Activated CD8-positive, alpha-beta memory T cell treated with anti-CD3 and anti-CD28 coated beads, Interleukin-2, amount 50 U/mL, for 24 hours (primary cell): ENCODE measurements around the gene TMEM63A.

ENCODE experiments used
- DNase-seq: peaks from one replicate; pipeline ENCODE4 v3.0.0-alpha.2; 2020; ENCODE audit errors: extremely low read depth

The TMEM63A gene

DNA sequence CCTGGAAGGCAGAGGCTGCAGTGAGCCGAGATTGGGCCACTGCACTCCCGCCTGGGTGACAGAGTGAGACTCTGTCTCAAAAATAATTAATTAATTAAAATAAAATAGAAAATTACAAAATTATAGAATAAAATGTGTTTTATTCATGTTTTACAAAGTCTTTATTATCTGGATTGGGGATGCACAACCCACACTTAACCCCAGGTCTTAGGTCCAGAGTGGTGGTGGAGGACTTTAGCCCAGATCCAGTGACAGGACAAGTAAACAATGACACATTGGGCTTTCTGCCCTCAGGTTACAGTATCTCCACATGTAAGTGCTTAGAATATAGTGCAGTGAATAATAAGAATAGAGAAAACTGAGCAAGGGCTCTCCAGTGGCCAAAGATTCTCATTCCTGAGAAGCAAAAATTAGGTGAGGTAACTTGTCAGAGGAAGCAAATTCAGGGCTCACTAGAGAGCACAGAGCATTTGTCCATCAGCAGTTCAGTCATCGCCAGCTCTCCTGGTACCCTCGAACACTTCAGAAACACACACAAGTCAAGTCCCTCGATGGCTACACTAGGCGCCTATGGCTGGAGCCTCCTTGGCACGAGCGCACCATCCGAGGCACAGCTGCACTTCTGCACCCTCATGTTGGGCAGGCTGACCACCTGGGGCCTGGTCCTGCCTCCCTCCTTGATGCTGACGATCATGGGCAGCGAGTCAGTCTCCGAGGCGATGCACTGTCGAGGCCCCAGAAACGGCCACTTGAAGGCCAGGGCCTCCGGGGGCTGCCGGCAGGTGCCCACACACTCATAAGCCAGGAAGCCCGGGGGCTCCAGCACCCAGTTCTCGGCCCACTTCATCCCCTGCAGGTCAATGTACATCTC is 4.2 kb upstream of the TMEM63A start:
- no peak for DNase-seq

DNA sequence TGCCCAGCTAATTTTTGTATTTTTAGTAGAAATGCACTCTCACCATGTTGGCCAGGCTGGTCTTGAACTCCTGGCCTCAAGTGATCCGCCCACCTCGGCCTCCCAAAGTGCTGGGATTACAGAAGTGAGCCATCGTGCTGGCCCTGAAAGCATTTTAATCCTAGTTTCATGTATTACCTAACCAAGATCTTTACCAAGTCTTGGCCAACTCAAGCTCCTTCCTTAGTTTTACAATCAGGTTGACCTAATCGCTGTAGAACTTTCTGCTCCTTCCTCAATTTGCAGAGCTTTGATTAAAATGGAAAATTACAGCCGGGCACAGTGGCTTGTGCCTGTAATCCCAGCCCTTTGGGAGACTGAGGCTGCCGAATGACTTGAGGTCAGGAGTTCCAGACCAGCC is 3.2 kb upstream of the TMEM63A start:
- DNase-seq = no peak

DNA sequence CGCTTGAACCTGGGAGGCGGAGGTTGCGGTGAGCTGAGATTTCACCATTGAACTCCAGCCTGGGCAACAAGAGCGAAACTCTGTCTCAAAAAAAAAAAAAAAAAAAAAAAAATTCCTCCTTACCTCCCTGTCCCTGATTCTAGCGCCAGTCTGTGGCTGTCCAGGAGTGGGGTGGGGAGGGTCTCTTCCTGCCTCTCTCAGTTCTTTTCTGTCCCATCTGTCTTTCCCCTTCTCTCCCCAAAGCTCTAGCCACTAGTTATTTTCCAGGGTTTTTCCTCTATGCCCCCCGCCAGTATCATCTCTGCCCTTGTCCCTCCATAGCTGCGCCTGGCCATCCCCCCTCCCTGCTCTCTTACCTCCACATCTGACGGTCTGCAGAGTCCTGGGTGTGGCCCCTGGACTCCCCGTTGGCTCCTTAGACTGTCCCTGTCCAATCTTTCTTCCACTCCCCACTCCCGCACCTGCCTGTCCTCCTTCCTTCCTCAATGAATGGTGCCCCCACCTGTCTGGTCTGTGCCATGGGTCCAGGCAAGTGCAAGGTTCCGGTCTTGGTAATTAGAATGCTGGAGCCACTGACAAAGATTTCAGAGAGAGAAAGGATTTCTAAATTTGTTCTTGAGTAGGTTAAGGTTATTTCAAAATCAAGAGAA is 1.6 kb upstream of the TMEM63A start:
- DNase-seq = no peak

DNA sequence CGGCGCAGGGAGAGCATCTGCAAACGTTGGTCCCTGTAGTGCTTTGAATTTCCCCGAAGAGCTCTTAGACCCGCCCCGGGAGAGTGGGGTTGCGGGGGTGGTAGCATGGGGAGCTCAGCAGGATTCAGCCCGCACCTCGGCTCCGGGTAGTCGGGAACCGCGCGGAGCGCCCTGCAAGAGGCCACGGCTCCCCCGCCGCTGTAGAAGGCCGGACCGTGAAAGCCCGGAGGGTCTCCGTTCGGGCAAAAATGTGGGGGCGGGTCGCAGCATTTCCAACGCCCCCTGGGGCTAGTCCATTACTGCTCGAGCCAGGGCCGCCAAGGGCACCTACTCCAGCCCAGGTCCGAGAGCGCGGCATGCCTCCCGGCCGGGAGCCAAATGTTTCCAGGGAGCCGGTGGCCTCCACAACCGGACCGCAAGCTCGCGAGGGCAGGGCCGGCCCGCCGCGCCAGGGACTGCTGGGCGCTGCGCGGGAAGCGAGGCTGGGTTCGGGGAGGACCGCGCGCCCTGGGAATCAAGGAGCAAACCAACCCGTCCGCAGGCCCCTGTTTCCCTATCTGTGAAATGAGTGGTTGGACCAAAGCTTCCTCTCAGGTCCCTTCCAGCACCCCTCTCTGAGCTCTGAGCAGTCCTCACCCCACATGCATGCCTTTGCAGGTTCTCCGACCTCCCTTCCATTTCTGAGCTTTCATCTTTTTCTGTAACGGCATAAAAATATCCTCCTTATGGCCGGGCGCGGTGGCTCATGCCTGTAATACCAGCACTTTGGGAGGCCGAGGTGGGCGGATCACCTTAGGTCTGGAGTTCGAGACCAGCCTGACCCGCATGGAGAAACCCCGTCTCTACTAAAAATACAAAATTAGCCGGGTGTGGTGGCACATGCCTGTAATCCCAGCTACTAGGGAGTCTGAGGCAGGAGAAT is 775 bp upstream of the TMEM63A start:
- DNase-seq = no peak

DNA sequence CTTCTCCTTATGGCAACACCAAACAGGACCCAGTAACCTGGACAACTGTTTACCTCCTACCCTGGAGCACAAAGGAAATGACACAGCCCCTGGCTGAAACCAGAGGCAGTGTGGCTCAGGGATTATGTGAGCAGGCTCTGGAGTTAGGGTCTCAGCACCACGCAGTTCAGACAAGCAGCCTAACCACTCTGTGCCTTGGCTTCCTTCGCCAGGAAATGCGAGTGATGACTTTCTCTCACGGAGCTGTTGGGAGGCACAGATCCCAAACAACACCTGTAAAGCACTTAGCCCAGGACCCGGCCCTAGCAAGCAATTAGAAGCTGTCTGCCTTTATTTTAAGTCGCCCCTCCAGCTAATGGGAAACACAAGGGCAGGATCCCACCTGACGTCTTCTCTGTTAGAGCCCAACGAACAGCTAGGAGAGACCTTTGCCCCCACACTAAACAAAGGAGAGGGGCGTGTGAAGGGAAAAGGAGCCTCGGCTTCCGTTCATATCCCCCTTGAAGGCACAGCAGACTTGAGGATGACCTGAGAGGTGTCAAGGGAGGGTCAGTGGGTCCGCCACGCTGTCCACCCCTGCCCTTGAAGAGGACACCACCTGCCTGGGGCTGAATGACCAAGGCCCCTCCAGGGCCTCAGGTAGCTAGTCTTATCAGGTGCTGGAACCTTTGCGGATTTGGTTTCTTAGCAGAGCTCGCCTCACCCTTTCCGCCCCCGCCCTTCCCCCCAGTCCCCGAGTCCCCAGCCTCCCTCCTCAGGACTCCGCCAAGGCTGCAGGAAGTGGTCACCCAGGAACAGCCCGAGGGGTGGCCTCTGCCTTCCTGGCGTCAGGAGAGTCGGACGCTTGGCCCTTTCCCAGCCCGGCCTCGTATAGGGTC is 860 bp downstream of the TMEM63A start:
- no peak for DNase-seq

DNA sequence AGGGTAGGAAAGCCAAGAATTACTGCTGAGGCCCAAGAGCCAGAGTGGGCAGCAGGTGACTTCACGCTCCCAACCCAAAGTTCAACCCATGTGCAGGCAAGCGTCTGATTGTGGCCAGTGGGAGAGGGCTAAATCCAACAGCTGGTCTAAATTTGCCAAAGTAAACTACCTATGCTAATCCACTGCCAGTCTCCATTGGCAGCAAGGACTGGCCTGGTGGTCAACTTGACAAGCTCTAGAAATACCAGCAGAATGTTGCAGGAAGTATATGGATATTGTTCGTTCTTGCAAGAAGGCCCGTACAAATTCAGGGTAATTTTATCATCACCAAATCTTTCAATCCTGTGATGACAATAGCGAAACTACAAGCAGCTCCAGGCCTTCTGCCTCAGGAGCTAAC is 1.5 kb downstream of the TMEM63A start:
- no peak for DNase-seq

DNA sequence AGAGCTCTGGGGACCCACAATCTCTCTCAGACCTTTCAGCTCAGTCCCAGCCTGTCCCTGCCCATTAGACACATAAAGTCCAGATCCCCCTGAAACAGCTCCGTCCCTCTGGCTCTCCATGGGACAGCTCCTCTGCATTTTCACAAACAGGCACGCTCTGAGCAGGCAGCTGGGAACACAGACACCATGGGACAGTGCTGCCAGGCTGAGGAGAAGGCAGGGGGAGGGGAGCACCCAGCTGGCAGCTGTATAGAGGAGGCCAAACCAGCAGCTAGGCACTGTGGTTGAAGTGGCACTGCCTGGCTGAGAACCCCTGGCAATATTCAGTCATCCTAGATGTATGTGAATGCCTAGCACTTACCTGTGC is 2.0 kb downstream of the TMEM63A start:
- no peak for DNase-seq

DNA sequence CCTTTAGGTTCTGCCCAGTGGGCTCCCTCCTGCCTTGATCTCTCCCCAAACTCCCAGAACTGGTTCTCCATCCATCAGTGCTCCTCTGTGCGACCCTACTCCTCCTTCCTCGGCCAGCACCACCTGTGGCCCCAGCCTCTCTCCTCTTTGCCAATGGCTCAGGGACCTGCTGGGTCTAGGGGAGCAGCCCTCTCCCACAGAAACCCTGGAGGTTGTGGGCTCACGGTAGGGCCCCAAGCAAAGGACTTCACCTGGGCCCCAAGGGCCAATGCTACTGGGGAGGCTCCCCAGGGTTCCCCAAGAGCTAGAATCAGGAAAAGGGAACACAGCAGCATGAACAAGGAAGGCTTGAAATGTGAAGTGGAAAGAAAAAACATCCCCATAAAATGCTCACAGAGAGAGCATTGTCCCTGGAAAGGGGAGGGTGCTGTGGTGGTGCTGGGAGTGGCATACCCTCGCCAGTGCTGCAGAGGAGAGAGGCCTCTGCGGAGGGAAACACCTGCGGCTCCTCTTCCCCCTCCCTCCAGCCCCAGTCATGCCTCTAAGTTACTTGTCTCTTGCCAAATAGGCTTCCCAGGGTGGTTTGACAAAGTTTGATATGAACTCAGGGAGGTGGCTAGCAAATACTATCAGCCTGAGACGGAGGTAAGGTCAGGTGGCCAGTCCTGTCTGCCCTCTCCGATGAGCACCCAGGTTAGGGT is 2.5 kb downstream of the TMEM63A start:
- no peak for DNase-seq

DNA sequence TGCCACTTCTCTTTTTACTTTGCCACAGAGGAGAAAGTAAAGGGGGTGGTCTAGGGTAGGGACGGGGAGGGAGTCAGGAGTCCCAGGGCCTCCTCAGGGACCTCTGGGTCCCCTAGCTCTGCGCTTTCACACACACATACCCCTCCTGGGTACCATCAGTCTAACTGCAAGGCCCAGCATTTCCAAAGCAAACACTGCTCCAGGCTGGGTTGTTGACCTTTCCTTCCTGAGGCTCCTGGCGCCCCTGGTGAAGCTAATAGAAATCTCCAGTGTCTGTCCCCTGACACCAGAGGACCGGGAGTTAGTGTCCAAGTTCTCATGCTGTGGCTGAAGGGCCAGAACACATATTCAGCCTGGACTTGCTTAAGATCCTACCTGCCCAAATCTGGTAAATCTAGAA is 3.9 kb downstream of the TMEM63A start:
- no peak for DNase-seq

DNA sequence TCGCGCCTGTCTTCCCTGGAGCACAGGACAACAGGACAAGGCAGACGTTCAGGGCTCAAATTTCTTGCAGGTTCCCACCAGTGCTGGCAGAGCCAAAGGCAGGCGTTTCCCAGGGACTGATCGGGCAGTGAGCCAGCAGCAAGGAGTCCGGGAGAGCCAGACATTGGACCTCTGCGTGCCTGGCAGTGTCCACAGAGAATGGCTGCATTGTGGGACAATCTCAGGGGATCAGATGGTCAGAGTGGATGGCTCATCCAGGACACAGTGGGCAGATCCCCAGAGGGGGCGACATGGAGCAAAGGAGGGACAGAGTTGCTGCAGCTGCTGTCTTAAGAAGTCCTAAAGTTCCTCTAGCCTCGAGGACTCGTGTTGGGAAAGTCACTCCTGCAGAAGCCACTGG is 4.6 kb downstream of the TMEM63A start:
- DNase-seq = no peak

DNA sequence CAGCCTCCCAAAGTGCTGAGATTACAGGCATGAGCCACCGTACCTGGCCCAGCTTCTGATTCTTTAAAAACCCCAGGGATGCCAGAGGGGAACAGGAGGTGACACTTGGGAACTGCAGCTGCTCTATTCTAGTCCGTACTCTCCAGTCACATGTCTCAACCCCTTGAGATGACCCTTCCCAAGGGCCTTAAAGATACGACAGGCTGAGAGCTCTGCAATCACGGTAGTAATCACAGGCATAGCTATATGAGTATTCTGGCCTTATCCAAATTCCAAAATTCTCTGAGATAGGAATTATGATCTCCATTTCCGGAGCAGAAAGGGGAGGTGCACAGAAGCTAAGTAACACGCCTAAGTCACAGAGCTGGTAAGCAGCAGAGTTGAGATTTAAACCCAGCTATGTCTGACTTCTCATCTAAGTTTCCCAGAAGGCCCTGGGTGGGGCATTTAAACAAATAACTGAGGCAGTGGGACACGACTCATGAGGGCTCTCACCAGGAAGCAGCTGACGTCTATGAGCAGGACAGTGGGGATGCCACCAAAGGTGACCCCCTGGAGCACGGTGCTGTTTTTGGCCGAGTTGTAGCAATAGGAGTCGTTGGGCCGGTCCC is 5.2 kb downstream of the TMEM63A start:
- no peak for DNase-seq

DNA sequence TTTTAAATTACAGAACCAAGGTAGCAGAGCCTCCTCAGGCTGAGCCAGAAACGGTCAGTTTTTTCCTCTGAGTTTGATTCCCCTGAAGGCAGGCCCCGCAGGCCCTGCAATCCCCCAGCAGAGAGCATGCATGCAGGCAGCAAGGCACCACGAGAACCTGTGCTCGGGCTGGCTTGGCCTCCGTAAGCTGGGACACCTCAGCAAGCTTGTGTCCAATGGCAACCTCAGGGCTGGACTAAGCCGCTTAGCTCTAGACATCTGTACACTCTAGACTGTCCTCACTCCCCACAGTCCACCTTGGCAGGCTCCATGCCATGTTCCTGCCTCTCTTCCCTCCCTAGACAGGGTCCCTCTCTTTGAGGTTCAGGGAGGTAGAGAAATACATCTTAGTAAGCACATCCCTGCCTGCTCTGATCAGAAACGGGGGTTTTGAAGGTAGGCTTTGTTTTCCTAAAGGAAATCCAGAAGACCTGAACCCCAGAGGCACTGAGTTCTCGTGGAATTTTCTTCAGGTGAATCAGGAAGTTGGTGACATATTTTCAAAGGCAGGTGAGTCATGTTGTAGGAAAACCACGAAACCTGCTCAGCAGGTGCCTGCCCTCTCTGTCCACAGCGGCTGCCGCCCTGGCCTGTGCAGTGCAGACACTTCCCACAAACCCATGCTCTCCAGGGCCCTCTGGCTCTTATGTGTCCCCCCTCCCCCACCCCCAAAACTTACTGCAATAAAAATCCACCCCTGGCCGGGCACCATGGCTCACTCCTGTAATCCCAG is 7.0 kb downstream of the TMEM63A start:
- DNase-seq = no peak

DNA sequence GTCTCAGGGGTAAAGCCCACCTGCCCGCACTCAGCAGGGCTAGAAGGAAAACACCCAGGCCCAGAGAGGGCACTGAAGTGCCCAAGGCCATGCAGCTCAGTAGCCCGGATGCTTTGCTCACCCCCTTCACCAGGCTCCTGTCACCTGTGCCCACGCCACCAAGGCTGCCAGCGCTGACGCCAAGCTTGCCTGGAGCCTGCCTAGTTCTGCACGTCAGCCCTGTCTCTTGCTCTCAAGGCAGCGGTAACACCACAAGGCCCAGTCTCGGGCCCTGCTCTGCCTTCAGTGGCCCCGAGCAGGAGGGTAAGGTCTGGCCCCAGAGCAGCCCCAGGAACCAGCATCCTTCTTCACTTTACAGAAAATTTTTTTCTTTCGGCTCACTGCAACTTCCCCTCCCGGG is 7.7 kb downstream of the TMEM63A start:
- no peak for DNase-seq

DNA sequence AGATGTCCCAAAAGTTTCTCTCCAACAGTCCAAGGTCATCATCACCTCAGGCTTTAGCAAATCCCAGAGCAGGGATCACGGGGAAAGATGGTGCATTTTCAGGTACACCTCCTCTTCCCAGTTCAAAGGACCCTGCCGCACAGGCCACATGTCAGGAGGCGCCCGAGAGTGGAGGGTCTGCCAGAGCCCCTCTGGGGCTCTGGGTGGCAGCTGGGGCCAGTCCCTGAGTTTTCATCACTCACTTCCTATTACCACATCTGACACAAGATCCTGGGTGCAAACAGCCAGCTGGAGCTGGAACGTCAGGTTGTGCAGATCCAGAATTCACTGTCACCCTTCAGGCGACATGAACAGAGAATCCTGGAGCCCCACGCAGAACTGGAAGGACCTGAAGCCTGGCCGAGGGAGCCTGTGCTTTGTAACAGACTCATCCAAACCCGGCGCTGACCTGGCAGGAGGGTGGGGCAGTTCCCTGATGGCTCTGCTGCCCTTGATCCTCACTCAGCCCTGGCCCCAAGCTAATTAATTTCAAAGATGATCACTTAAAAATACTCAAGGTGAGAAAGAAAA is 8.8 kb downstream of the TMEM63A start:
- DNase-seq = no peak

DNA sequence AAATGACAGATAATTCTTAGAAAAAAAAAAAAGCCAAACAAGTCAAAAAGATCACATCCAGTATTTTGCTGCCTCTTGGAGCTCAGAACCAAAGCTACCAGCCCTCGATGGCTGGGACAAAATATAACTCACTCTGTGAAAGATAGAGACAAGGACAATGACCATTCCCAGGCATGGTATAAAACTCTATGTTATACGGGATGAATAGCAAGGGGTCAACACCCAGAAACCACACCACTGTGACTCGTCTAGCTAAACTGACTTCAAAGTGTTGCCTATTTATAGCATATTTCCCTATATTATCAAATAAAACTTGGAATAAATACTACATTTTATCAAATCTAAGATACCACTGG is 10.1 kb downstream of the TMEM63A start:
- no peak for DNase-seq

DNA sequence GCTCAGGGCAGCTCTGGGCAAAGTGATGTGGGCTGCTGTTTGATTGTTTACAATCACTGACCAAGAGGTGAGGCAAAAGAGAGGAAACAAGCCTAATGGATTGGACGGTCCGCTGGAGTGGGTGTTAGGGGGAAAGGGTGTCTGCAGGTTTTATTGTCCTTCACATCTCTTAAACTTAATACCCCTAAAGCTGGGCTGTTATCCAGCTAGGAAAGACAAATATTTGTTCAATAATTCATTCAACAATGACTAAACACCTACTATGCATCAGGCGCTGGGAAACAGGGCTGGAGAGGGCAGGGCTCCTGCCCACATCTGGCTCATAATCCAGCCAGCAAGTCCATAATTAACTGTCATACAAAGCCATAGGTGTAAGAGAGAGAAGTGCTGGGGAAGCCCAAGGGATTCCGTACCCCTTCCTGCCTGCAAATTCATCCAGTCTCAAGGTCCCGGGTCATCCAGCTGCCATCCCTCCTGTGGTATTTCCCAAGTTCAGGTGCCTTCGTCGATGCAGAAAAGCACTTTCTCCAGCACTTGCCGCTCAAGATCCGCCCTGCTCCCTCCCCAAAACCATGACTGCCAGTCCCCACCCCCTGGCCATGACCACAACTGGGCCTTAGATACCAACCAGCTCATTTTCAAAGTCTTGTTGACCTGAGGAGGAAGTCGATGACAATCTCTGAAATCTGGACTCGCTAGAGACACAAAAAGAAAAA is 10.7 kb downstream of the TMEM63A start:
- no peak for DNase-seq

DNA sequence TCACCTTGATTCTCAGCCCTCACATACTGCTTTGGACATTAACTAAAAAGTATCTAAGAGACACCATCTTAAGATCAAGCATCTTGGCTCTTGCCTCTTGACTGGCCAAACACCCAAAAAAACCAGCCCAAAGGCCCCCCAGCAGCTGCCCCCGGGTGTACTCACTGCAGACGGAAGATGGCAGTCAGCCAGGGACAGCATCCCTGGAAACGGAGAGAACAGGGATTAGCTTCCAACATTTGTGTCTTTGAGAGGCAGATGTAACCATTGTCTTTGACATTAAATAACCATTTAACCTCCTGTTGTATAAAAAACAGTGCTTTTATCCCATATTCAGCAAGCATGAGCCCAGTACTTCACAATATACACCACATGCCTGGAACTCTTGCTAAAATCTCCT is 11.3 kb downstream of the TMEM63A start:
- DNase-seq = no peak

DNA sequence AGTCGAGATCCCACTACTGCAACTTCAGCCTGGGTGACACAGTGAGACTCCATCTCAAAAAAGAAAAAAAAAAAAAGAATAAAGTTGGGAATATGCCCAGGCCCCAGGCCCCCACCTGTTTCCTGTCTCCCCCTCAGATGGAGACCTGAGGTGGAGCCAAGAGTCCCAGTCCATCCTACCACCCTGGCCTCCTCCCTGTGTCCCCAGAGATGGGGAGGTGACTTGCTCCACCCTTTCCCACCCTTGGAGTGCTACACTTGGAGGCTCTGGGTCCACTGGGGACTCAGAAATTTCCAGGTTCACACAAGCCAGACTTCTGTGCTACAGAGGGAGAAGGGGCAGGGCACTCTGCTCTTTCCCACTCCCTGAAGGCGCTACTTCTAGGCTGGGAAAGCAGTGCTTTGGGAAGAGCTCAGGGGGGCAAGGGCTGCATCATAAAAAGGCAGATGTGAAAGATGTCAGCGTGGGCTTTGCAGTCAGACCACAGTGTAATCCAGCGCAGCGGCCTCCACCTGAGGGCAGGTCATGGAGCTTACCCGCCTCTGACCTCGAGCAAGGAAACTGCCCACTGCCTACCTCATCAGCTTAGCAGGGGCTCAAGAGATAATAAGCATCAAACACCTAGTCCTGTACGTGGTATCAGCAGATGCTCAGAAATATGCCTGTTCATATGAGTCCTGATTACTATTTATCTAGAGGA is 13.4 kb downstream of the TMEM63A start:
- DNase-seq = no peak
